ENCODE data around the gene CR1L.
"Not testable (repeated sequence)": the region's sequence is repeated elsewhere in the genome, so short reads cannot be mapped to it uniquely, and the experiment has no call there.

Gene CR1L

DNA sequence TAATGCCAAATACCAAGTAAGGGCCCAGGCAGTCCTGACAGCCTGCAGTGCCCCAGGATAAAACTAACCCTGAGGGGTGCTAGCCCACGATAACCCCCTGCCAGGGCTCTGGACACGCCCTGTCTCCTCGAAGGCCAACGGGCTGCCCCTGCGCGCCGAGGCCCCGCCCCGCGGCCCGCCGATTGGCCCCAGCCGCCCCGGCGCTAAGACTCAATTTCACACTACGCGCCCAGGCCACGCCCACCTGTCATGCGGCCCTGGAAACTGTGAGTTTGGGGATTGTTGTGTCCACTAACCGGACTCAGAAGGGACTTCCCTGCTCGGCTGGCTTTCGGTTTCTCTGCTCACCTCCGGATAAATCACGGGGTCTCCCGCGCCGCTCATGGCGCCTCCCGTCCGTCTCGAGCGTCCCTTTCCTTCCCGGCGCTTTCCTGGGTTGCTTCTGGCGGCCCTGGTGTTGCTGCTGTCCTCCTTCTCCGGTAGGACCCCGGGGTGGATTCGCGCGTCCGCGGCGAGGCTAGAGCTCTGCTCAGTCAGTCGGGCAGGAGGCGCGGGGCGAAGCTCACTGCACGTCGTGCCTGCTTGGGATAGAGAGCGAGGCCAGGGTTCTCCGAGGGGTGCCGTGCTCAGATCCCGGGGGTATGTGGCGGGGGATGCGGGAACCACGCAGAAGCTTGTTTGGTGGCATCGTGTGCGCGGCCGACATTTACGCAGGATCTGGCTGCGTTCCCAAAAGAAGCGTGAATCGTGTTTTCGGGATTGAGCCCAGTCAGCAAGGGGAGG is at the start of gene CR1L:
CR1L (plus strand) TSS at position 282 of the 783 bp plus-strand sequence; CDS start at position 383, 101 bp downstream.
- DNase-seq (ENCODE audit: low read depth in 3 of 3) = peak; percentile 58 to 76 (median 63)

DNA sequence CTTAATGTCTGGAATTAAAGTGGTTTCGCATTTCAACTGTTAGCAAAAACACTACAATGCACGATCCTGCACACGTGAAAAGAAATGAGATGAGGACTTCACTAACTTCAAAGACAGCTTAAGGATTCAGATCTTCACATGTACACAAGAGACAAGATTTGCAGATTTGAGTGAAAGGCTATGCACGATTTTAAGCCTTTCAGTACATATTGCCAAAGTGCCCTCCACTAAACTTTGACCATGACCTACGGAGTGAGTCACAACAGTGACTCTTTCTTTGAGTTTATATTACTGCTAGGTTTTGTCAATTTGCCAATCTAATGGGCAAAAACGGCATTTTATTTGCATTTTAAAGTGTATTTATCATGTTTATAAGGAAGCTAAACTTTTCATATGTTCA is 41.2 kb upstream of the CR1L start:
- no peak for DNase-seq (ENCODE audit: low read depth in 3 of 3)

DNA sequence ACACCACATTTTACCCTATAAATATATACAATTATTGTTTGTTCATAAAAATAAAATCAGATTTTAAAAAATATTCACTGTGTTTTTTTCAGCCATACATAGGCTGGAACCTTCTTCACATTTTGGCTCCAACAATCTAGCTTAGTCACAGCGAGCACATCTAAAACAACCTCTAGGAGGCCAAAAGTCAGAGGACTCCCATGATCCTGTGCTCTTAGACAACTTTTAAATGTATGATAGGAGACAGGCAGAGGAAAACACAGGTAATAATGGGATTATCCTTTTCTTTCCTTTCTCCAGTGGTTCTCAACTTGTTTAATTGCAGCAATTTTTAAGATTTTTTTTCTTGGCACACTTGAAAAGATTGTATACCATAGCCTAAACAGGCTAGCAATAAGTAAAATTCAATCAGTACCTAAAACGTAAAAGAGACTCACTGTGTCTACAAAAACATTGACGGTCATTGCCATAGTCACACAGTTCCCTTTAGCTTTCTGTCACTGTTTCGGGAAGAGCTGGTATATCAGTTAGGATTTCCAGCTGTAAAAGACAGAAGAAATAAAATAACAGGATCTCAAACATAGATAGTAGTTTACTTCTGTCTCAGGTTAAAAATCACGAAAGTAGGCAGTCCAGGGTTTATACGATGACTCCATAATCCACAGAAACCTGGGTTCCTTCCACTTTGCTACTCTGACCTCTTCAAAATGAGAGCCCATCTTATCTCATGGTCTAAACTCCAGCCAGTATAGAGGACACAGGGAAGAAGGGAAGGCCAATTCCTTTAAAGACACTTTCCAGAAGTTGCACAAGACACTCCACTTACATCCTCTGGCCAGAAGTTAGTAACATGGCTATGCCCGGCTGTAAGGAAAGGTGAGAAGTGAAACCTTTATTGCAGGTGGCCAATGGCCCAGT is 39.2 kb upstream of the CR1L start:
- DNase-seq (ENCODE audit: low read depth in 3 of 3) = no peak

DNA sequence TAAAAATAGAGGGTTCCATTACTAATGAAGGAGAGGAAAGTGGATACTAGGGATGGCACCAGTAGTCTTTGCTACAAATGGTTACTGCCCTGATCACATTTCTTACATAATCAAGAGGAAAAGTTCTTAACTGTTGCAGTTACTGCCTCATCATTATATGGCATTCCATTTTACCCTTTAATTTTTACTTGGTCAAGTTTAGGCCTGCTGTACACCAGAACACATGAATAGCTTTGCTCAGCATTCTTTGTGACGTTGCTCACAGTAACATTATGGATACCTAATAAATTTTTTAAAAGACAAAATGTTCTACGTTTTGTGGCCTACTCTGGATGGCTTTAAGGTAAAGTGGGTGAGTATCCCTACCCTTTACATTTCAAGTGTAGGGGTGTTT is 38.6 kb upstream of the CR1L start:
- no peak for DNase-seq (ENCODE audit: low read depth in 3 of 3)

DNA sequence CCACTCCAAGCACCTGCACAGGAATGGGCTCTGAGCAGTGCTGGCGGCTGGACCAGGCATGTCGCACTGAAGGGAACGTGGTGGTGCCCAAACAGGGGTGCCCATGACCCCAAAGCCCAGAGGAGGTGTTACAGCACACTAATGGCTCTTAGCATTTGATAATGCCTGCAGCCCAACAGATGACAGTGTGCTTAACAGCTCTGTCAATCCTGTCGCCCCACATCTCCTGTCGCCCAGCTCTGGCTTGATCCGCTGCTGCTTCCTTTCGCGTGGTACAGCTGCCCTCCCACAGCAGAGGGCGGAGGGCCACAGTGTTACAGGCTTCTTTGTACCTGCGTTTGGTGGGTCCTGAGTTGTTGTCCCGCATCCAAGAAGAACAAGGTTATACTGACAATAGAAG is 32.2 kb upstream of the CR1L start:
- DNase-seq (ENCODE audit: low read depth in 3 of 3) = no peak

DNA sequence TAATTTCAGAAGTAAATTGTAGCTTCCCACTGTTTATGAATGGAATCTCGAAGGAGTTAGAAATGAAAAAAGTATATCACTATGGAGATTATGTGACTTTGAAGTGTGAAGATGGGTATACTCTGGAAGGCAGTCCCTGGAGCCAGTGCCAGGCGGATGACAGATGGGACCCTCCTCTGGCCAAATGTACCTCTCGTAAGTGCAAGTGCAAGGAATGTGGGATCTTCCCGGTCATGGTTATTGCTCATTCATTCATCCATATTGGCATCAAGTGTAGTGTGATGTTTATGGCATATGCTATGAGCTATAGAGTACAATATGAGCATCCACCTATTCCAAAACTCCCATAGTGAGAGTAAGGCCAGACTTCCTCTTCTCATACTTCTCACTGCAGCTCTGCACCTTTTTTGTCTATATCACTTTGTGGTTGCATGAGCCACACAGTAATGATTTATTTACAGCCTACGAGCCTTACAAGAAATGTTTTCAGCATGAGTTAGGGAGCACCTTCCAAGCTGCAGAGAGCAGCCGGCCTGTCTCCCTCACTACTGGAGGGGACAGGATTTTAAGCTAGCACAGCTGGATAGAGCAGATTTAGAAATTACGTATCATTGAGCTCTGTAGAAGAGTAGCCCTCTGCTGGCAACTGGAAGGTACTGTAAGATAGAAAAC is 24.9 kb upstream of the CR1L start:
- DNase-seq (ENCODE audit: low read depth in 3 of 3) = peak in 1 of 3 donors; percentile 12

DNA sequence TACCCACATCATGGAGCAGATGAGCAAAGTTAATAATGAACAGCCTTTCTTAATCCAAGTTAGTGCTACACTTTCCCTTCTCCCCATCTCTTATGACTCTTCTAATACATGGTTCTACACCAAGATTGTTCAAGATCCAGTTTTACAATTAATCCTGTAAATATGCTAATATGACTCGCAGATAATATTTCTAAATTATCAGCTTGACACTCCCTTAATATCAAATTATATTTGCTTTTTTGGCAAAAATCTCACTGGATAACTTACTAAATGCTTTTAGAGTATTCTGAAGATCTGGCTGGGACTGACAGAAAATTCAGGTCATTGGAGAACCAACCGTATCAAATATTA is 24.4 kb upstream of the CR1L start:
- no peak for DNase-seq (ENCODE audit: low read depth in 3 of 3)

DNA sequence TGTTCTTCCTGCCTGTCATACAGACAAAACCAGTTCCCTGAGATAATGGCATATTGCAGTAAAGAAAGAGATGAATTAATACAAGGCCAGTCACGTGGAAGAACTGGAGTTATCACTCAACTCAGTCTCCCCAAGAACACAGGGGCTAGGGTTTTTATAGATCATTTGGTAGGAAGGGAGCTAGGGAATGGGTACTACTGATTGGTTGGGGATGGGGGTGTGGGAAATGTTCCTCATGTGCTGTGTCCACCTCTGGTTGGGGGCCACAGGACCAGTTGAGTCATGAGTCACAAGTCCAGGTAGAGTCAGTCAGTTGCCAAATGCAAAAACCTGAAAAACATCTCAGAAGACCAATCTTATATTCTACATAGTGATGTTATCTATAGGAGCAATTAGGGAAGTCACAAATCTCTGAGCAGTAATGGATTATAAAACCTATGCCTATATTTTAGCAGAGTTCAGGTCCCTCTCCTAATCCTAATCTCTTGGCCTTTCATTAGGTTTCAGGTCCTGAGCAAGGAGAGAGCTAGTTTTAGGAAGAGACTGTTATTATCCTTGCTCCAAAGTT is 19.3 kb upstream of the CR1L start:
- not testable (repeated sequence) for DNase-seq (ENCODE audit: low read depth in 3 of 3)

DNA sequence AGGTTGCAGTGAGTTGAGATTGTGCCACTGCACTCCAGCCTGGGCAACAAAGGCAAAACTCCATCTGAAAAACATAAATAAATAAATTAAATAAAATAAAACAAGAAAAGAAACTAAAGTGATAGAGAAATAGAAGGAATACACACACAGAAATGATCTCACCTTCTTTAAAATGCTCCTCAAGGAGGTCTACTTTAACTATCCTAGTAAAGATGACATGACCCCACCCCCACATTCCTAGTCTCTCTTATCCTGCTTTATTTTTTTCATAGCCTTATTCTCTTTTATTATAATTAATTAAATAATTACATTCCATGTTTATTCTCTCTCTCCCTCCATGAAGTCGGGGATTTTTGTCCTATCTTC is 18.0 kb upstream of the CR1L start:
- DNase-seq (ENCODE audit: low read depth in 3 of 3) = no peak

DNA sequence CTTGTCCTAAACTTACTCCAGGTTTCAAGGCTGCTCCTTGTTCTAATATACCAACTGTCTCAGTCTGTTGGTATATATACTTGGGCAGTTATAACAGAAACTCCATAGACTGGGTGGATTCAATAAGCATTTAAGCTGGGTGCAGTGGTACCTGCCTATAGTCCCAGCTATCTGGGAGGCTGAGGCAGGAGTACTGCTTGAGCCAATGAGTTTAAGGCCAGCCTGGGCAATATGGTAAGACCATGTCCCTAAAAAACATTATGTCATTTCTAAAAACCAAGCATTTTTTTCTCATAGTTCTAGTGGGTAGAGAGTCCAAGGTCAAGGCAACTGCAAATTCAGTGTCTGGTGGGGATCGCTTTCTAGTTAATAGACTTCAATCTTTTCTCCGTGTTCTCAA is 17.4 kb upstream of the CR1L start:
- DNase-seq (ENCODE audit: low read depth in 3 of 3) = no peak

DNA sequence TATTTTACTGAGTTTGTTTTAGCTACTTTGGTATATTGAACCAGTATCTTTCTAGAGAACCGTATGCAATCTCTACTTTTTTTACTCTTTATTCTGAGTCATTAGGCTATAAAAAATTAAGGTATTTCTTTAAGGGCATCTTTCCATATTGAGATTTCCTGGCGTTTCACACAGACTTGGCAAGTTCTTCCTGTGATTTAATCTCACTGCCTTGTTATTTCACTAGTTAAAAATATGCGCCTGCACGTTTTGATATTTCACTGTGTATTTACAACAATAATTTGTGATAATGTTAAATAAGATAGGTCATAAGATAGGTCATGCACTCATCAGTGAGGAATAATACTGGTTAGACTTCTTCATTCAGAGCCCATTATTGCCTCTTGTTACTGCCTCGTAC is 16.2 kb upstream of the CR1L start:
- no peak for DNase-seq (ENCODE audit: low read depth in 3 of 3)

DNA sequence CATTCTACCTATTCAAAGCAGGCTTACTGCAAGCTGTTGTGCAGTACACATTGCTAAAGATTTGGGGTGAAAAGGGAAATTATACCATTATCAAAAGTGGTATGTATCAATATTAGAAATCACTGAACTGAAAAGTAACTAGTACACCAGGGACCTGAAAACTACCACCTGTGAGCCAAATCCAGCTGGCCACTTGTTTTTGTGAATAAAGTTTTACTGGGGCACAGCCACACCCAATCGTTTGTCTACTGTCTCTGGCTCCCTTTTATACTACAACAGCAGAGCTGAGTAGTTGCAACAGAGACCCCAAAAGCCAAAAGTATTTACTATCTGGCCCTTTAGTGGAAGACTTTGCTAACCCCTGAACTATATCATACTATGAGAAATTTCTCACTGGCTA is 13.8 kb upstream of the CR1L start:
- no peak for DNase-seq (ENCODE audit: low read depth in 3 of 3)

DNA sequence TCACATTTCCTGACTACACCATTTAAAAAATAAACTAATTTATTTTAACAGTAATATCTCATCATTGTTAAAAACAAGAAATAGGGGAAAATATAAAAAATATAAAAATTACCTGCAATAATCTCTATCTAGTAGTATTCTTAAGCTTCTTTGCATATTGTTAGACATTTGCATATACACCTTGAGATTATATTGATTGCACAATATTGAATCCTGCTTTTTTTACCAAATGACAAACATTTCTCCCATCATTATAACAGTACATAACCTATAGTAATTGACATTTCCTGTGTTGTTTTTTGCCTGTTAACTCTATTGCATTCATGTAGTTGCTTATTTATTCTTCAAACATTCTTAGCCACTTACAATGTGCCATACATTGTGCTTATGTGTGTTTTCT is 11.7 kb upstream of the CR1L start:
- DNase-seq (ENCODE audit: low read depth in 3 of 3) = no peak

DNA sequence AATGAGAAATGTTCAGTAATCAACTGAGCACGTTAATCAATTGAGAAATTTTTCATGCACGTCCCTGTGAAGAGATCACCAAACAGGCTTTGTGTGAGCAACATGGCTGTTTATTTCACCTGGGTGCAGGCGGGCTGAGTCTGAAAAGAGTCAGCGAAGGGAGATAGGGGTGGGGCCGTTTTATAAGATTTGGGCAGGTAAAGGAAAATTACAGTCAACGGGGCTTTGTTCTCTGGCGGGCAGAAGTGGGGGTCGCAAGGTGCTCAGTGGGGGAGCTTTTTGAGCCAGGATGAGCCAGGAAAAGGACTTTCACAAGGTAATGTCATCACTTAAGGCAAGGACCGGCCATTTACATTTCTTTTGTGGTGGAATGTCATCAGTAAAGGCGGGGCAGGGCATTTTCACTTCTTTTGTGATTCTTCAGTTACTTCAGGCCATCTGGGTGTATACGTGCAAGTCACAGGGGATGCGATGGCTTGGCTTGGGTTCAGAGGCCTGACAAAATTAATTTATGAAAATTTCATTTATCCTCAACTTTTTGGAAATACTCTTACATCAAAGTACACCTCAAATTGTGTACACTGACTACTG is 11.1 kb upstream of the CR1L start:
- not testable (repeated sequence) for DNase-seq (ENCODE audit: low read depth in 3 of 3)

DNA sequence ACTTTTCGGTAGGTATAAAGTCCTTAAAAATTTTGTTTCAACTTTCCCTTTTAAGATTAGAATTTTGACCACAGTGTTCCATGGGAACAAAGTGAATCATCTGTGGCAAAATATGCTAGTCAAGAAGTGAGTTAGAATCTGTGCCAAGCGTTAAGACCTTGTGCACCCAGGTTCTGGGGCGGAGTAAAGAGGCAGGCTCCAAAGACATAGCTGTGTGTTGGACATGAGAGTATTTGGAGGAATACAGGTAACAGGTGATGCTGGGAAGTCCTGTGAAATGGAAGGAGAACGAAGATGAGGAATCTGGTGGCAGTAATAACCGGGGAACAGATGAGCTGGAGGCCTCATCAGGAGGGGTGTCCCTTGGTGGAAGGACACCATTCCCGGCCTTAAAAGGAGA is 10.6 kb upstream of the CR1L start:
- not testable (repeated sequence) for DNase-seq (ENCODE audit: low read depth in 3 of 3)

DNA sequence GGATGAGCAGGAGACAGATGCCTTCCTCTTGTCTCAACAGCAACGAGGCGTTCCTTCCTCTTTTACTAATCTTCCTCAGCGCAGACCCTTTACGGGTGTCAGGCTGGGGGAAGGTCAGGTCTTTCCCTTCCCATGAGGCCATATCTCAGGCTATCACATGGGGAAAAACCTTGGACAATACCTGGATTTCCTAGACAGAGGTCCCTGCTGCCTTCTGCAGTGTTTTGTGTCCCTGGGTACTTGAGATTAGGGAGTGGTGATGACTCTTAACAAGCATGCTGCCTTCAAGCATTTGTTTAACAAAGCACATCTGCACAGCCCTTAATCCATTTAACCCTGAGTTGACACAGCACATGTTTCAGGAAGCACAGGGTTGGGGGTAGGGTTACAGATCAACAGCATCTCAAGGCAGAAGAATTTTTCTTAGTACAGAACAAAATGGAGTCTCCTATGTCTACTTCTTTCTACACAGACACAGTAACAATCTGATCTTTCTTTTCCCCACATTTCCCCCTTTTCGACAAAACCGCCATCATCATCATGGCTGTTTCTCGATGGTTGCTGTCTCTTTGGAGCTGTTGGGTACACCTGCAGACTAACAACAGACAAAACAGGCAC is 9.3 kb upstream of the CR1L start:
- DNase-seq (ENCODE audit: low read depth in 3 of 3) = not testable (repeated sequence)

DNA sequence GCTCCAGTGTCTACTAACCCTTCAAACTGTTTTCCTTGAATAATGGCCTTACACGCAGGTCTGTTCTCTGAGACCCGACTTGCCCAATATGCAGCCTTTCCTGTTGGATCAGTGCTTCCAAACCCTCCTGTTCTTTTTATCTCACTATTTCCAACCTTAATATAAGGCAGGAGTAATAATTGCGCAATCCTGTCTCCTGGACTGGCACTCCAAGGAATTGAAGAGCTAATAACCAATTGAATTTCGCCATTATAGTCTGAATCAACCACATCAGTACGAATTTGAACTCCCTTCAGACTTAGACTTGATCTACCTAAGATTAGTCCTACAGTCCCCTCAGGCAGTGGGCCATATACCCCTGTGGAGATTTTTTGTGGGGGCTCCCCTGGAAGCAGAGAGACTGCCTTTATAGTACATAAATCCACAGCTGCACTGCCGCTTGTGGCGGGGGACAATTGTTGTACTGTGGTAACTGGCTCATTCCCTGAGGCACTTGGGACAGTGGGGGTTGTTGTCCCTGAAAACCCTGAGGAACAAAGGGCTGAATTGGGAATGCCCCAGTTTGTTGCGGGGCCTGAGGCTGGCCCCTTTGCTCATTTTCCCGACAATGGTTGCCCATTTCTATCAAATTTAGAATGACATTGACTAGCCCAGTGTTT is 6.3 kb upstream of the CR1L start:
- DNase-seq (ENCODE audit: low read depth in 3 of 3) = not testable (repeated sequence)

DNA sequence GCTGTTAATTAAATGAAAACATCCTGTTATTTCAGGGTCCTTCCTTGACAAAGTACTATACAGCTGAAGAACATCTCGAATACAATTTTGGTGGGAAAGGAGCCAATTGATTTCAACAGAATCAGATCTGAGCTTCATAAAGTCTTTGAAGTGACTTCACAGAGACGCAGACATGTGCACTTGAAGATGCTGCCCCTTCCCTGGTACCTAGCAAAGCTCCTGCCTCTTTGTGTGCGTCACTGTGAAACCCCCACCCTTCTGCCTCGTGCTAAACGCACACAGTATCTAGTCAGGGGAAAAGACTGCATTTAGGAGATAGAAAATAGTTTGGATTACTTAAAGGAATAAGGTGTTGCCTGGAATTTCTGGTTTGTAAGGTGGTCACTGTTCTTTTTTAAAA is 5.6 kb upstream of the CR1L start:
- not testable (repeated sequence) for DNase-seq (ENCODE audit: low read depth in 3 of 3)

DNA sequence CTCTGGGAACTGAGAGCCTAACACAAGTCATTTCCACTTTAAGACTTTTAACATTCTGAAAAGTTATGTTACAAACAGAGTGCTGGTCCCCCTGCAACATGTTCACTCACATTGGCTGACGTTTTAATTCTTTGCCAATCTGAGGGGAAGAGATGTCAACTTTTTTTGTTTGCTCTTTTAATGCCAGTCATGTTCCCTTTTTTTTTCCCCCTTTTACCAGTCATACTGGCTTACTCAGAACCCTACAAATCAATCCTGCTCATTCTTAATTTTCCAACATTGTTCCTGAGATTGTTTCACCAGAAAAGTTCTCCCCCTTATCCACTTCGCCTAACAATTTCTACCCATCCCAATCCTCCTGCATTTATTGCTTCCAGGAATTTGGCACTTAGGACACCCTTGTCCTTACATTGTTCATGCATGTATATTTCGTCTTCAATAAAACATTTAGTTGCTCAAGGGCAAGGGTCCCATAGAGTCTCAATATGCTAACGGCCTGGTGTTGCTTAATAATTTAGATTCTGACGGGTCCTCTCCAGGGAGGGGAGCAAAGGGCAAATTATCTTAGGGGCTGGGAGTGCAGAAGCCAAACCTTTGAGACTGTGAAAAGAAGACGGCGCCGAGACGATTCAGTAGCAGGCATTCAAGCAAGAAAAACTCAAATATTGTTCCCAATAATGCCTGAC is 624 bp upstream of the CR1L start:
- no peak for DNase-seq (ENCODE audit: low read depth in 3 of 3)

DNA sequence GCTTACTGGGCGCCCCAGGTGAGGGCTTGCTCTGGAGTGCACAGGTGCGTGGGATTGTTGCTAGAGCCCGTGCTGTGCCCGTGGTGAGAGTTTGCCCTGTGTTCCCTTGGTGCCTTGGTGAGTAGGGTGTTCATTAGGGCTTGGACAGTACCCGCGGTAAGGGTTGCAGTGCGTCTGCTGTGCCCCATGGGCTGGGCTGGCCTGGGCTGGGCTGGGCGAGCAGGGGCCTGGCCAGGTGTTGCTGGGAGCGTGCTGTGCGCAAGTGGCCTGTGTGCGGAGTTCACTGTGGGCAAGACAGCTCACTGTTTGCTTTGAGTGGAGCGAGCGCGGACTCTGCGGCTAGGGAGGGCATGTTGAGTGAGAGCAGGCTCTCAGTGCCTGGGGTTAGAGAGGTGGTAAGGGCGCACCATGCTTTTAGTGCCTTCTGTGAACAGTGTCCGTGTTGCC is 725 bp downstream of the CR1L start:
- DNase-seq (ENCODE audit: low read depth in 3 of 3) = no peak
